Lower leg skin (tissue), 4 donors: ENCODE data around the gene ADGRV1. TPM values are rescaled to one million over a fixed set of nuclear protein-coding genes. Genes with fewer than 3 reads are reported as not detected.

Experiments
- DNase-seq, 2 donors: peaks; one replicate each; pipeline ENCODE4 v3.0.0-alpha.2; 2019; ENCODE audit warnings: low spot score in 2 of 2
- H3K4me3 ChIP-seq: fragments of 200-600 bp; sonication (generic); 2 replicates; pipeline ENCODE4 v1.5.1; 2017; ENCODE audit warnings: mild to moderate bottlenecking, low read depth; ENCODE audit not compliant: poor library complexity, severe bottlenecking
- CTCF ChIP-seq, 3 donors: fragments of 450-650 bp; IDR thresholded peaks; one replicate each; pipeline ENCODE4 v1.5.1; 2016; ENCODE audit warnings: antibody characterized with exemption in 3 of 3, mild to moderate bottlenecking in 3 of 3, moderate library complexity in 2 of 3
- POLR2A ChIP-seq, 2 donors: fragments of 450-650 bp; IDR thresholded peaks; one replicate each; pipeline ENCODE4 v1.6.1; 2016 to 2017; ENCODE audit warnings: antibody characterized with exemption in 2 of 2, mild to moderate bottlenecking in 1 of 2, moderate library complexity in 1 of 2
- WGBS, 2 donors: methylation state at CpG; one replicate each; pipeline ENCODE4 v1.1.5; 2018; 5-methylcytosine and 5-hydroxymethylcytosine counted together
- intact Hi-C: fragments of 100-400 bp; cut with DNase I; formaldehyde crosslinking; loops from one replicate; pipeline ENCODE4 v1.15.0; 2023; ENCODE audit warnings: low total_unique reads
- total RNA-seq, 4 donors: library from RNA; depleted of rRNA; stranded (reverse); fragments of >200 nt; gene quantifications; one replicate each; pipeline ENCODE4 v1.1.0, GENCODE V29; 2016

Gene ADGRV1
- total RNA-seq, 4 donors from 2014 or later = 1.2 to 4.0 (median 2.7) TPM

GRCh38 chr5:91146905-91147600 is 588.5 kb downstream of the ADGRV1 start:
- TF ChIP-seq CTCF (IDR thresholded peaks at IDR 0.05) (no peak), POLR2A (IDR thresholded peaks at IDR 0.05) (no peak)
- intact Hi-C loops = no loop called here
- no peak for DNase-seq
- WGBS, 2 donors = 86% methylated on average over 4 of the region's 4 CpGs
- H3K4me3 ChIP-seq = no peak overlapping the region

GRCh38 chr5:91150234-91150633 is 591.6 kb downstream of the ADGRV1 start:
- no peak overlapping the region for H3K4me3 ChIP-seq
- TF ChIP-seq POLR2A (IDR thresholded peaks at IDR 0.05) (no peak), CTCF (IDR thresholded peaks at IDR 0.05) (no peak)
- WGBS, 2 donors = 55 to 58% methylated on average over 1 of the region's 1 CpG
- intact Hi-C loops = no loop called here
- DNase-seq = no peak

- TF ChIP-seq CTCF (IDR thresholded peaks at IDR 0.05) (no peak), POLR2A (IDR thresholded peaks at IDR 0.05) (no peak)
- H3K4me3 ChIP-seq = no peak overlapping the region
- intact Hi-C loops = no loop called here
- DNase-seq = no peak
These were observed 592.0 kb downstream of the ADGRV1 start for GRCh38 chr5:91150636-91151035.

GRCh38 chr5:91151947-91152346 is 593.4 kb downstream of the ADGRV1 start:
- TF ChIP-seq POLR2A (IDR thresholded peaks at IDR 0.05) = no peak
- no peak for TF ChIP-seq CTCF (IDR thresholded peaks at IDR 0.05)
- WGBS, 2 donors = 42 to 55% methylated on average over 2 of the region's 2 CpGs
- peak in 1 of 2 donors; percentile 64 for DNase-seq
- H3K4me3 ChIP-seq = no peak overlapping the region
- intact Hi-C loops = no loop called here

GRCh38 chr5:91154338-91154737 is 595.7 kb downstream of the ADGRV1 start:
- DNase-seq = no peak
- WGBS, 2 donors = 96 to 97% methylated on average over 9 of the region's 9 CpGs

More at GRCh38 chr5:91154338-91154737, 595.7 kb downstream of the ADGRV1 start:
- no peak overlapping the region for H3K4me3 ChIP-seq
- no peak for TF ChIP-seq POLR2A (IDR thresholded peaks at IDR 0.05)
- no peak for TF ChIP-seq CTCF (IDR thresholded peaks at IDR 0.05)
- intact Hi-C loops = no loop called here
